B cell (primary cell): Measurements from ENCODE around the gene C5. TPM values are rescaled to one million over a fixed set of nuclear protein-coding genes. Genes with fewer than 3 reads are reported as not detected.

Experiments
- ATAC-seq: fragments of 200-7000 bp; cut with Tn5 transposase; one replicate; pipeline ENCODE4 v1.10.0; 2021; ENCODE audit warnings: low read depth, mild to moderate bottlenecking, moderate number of reproducible peaks, moderate library complexity
- CTCF ChIA-PET: fragments of 350-600 bp; sonication (Branson Sonifier 250); formaldehyde crosslinking; loops from one replicate; lab custom pipeline; 2021; ENCODE audit warnings: antibody characterized with exemption, inconsistent platforms; lab: Charles Lee
- POLR2A ChIA-PET: fragments of 350-600 bp; sonication (Branson Sonifier 250); formaldehyde crosslinking; loops from one replicate; lab custom pipeline; 2021; ENCODE audit warnings: antibody characterized with exemption; lab: Charles Lee
- DNase-seq: peaks from one replicate; pipeline ENCODE4 v3.0.0; 2013
- H2AFZ ChIP-seq: 2 replicates; pipeline ENCODE4 v1.6.1; 2012; ENCODE audit warnings: mild to moderate bottlenecking, low read depth, low read length; ENCODE audit not compliant: insufficient read depth, poor library complexity, severe bottlenecking
- H3K27ac ChIP-seq, 2 donors: 1 replicate in 1 of 2; 2 replicates in 1 of 2; pipeline ENCODE4 v1.5.1; 2012 to 2013; ENCODE audit warnings: low read length in 2 of 2, mild to moderate bottlenecking in 2 of 2, moderate library complexity in 1 of 2
- H3K27me3 ChIP-seq, 4 experiments: fragments of 200-600 bp in 1 of 4; sonication (generic) in 1 of 4; replicated peaks in 1 of 4; 1 replicate in 2 of 4; 2 replicates in 2 of 4; pipeline versions ENCODE4 v1.6.1 to v1.7.0; 2013 to 2016; ENCODE audit warnings: low read length in 3 of 4, mild to moderate bottlenecking in 2 of 4, mixed read lengths in 1 of 4, moderate library complexity in 1 of 4; ENCODE audit not compliant: insufficient read depth in 4 of 4, control insufficient read depth in 3 of 4; ENCODE audit errors: control extremely low read depth in 1 of 4
- H3K36me3 ChIP-seq, 2 experiments: replicated peaks in 1 of 2; 1 replicate in 1 of 2; 2 replicates in 1 of 2; pipeline versions ENCODE4 v1.6.1 to v1.7.1; 2013; ENCODE audit warnings: low read length in 1 of 2; ENCODE audit not compliant: insufficient read depth in 2 of 2, control insufficient read depth in 1 of 2; ENCODE audit errors: control extremely low read depth in 1 of 2, extremely low read depth in 1 of 2
- H3K4me1 ChIP-seq, 2 donors: fragments of 200-600 bp in 1 of 2; sonication (generic) in 1 of 2; 1 replicate in 1 of 2; 2 replicates in 1 of 2; pipeline versions ENCODE4 v1.5.1 to v1.6.1; 2013 to 2017; ENCODE audit warnings: low read length in 2 of 2; ENCODE audit not compliant: control insufficient read depth in 2 of 2, insufficient read depth in 2 of 2
- H3K4me2 ChIP-seq: replicated peaks from 2 replicates; pipeline ENCODE3; 2012; ENCODE audit warnings: mild to moderate bottlenecking, low read depth, low read length; ENCODE audit not compliant: poor library complexity, severe bottlenecking
- H3K4me3 ChIP-seq, 5 experiments: fragments of 200-600 bp in 1 of 5; sonication (generic) in 1 of 5; 1 replicate in 3 of 5; 2 replicates in 2 of 5; pipeline versions ENCODE4 v1.5.1 to v1.7.0; 2011 to 2016; ENCODE audit warnings: low read length in 4 of 5, mild to moderate bottlenecking in 4 of 5, low read depth in 2 of 5, control low read depth in 1 of 5, moderate library complexity in 1 of 5; ENCODE audit not compliant: insufficient read depth in 1 of 5; ENCODE audit errors: control extremely low read depth in 1 of 5, extremely low read depth in 1 of 5
- H3K79me2 ChIP-seq: fragments of 200-600 bp; sonication (generic); one replicate; pipeline ENCODE4 v1.6.0; 2016; ENCODE audit warnings: low read length; ENCODE audit not compliant: control insufficient read depth, insufficient read depth
- H3K9ac ChIP-seq: fragments of 200-600 bp; sonication (generic); 2 replicates; pipeline ENCODE4 v1.6.1; 2017; ENCODE audit warnings: mild to moderate bottlenecking, low read length, moderate library complexity
- H3K9me3 ChIP-seq, 3 donors: one replicate each; pipeline versions ENCODE4 v1.6.1 to v1.7.1; 2013; ENCODE audit warnings: low read length in 2 of 3; ENCODE audit not compliant: control insufficient read depth in 2 of 3, insufficient read depth in 1 of 3; ENCODE audit errors: control extremely low read depth in 1 of 3
- H4K20me1 ChIP-seq: 2 replicates; pipeline ENCODE4 v1.6.0; 2012; ENCODE audit warnings: mild to moderate bottlenecking, low read length; ENCODE audit not compliant: insufficient read depth, control insufficient read depth, poor library complexity, severe bottlenecking
- H3K27ac Mint-ChIP-seq: one replicate; pipeline ENCODE4 v1.8.0; 2021; ENCODE audit warnings: mixed read lengths
- H3K27me3 Mint-ChIP-seq: one replicate; pipeline ENCODE4 v1.8.0; 2021; ENCODE audit warnings: mixed read lengths
- H3K4me1 Mint-ChIP-seq: one replicate; pipeline ENCODE4 v1.8.0; 2021; ENCODE audit warnings: mixed read lengths
- H3K4me3 Mint-ChIP-seq: one replicate; pipeline ENCODE4 v1.8.0; 2021; ENCODE audit warnings: mixed read lengths
- H3K9me3 Mint-ChIP-seq: one replicate; pipeline ENCODE4 v1.8.0; 2022; ENCODE audit warnings: mixed read lengths; ENCODE audit not compliant: insufficient read depth
- CTCF ChIP-seq: fragments of 200-600 bp; IDR thresholded peaks from one replicate; pipeline ENCODE4 v1.8.0; 2022; ENCODE audit warnings: antibody characterized with exemption, mild to moderate bottlenecking
- EZH2 ChIP-seq: IDR thresholded peaks from 2 replicates; pipeline ENCODE4 v1.6.1; 2012; ENCODE audit warnings: borderline replicate concordance, low read depth, mild to moderate bottlenecking, moderate library complexity, low read length; ENCODE audit not compliant: insufficient read depth, poor library complexity, severe bottlenecking
- WGBS: methylation state at CpG from one replicate; pipeline ENCODE4 v1.1.5; 2013; ENCODE audit warnings: missing lambda C conversion rate; ENCODE audit not compliant: insufficient coverage; 5-methylcytosine and 5-hydroxymethylcytosine counted together
- intact Hi-C: fragments of 100-400 bp; cut with micrococcal nuclease; formaldehyde crosslinking; loops from one replicate; pipeline ENCODE4 v1.10.0; 2022
- polyA plus RNA-seq: library from polyadenylated mRNA; depleted of rRNA; stranded (reverse); fragments of >200 nt; gene quantifications from 2 replicates; pipeline ENCODE4 v1.2.3, GENCODE V29; 2012
- total RNA-seq, 2 donors: library from RNA; stranded (reverse); fragments of 120-200 nt in 1 of 2; gene quantifications; 1 replicate in 1 of 2; 2 replicates in 1 of 2; pipeline versions ENCODE4 v1.2.3 to v1.2.4, GENCODE V29; 2013 to 2022

The C5 gene
- total and polyA plus RNA-seq, 2 donors (not counting 1 experiment from before 2014, with no cell fraction given) = 2.7 to 10.4 TPM

DNA sequence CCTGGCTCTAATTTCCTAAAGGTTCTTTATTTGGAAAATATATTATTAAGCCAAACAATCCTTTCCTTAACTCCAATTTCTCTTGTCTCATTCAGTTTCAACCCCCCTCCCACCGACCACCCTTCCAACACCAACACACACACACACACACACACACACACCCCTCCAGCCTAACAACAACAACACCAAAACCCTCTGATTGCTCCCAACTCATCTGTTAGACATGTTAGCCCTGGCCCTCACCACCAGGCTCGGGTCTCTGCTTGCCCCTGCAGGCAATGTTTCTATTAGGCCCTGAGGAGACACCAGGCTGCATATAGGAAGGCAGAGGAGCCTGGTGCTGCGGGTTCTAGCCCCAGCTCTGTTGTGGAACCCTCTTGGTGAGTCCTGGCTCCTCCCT, 105.1 kb downstream of the C5 start:
- TF ChIP-seq CTCF = no peak
- no peak for TF ChIP-seq EZH2
- intact Hi-C loops = loop anchor here (1.0 kb wide), 2 partner anchors 9 to 14 kb away; no protein-coding TSS in a partner anchor
- Histone ChIP-seq H2AFZ (no peak overlapping the region), H3K9ac (no peak overlapping the region), H3K9me3 (peaks cover 0 to 8% (median 3%) of the 10 kb centered on the region in 3 donors), H3K4me1 (peaks cover 14 to 22% of the 10 kb centered on the region in 2 donors), H3K4me2 (no peak overlapping the region), H4K20me1 (no peaks in the 10 kb centered on the region), H3K27me3 (no peaks in the 10 kb centered on the region), H3K4me3 (no peak overlapping the region), H3K27ac (peak overlapping the region; percentile 50 to 65), H3K79me2 (no peaks in the 10 kb centered on the region), H3K36me3 (no peaks in the 10 kb centered on the region)
- Mint-ChIP-seq H3K27me3 (no peaks in the 10 kb centered on the region), H3K4me3 (no peak overlapping the region), H3K27ac (peak overlapping the region; percentile 69), H3K4me1 (peaks cover 17% of the 10 kb centered on the region), H3K9me3 (peaks cover 3% of the 10 kb centered on the region)
- ATAC-seq (no peak), DNase-seq (no peak)
- 93% methylated on average over 3 of the region's 3 CpGs for WGBS
- ChIA-PET CTCF (interaction anchor here (0.6 to 2.3 kb wide), 4 partner anchors 9 to 173 kb away, joined by 3 to 5 read pairs (median 3); no protein-coding TSS in a partner anchor), POLR2A (interaction anchor here (0.9 kb wide), 1 partner anchor 151 kb away, joined by 3 read pairs; the partner anchor contains the start of gene FBXW2)

DNA sequence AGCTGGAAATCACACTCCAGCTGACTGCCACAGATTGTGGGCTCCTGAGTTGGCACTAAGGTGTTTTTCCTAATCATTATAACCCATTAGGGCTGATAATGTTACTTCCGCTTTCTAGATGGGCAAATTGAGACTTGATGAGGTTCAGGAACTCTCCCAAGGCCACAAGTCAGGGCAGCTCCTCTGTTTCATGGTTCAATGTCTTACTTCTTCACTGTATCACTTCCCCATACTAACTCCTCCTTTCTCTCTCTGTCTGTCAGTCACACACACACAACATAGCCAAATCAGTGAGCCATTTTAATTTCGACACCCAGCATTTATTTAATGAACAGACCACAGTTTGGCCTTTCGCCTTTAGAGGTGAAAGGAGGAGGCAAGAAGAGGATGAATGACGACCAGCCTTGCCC, 105.6 kb downstream of the C5 start:
- Mint-ChIP-seq H3K4me1 (peaks cover 17% of the 10 kb centered on the region), H3K27me3 (no peaks in the 10 kb centered on the region), H3K9me3 (peaks cover 3% of the 10 kb centered on the region), H3K27ac (peak overlapping the region; percentile 69), H3K4me3 (peak overlapping the region; percentile 4)
- H3K4me3 ChIP-seq = no peak overlapping the region
- peaks cover 14 to 22% of the 10 kb centered on the region in 2 donors for H3K4me1 ChIP-seq
- H3K27ac ChIP-seq = peak overlapping the region; percentile 50 to 65
- WGBS = 25% methylated on average over 1 of the region's 4 CpGs
- intact Hi-C loops = loop anchor here (1.0 kb wide), 2 partner anchors 8 to 13 kb away; no protein-coding TSS in a partner anchor
- no peak overlapping the region for H2AFZ ChIP-seq
- H4K20me1 ChIP-seq = no peaks in the 10 kb centered on the region
- CTCF ChIA-PET = interaction anchor here (0.6 to 2.3 kb wide), 6 partner anchors 9 to 173 kb away, joined by 3 to 7 read pairs (median 3); no protein-coding TSS in a partner anchor
- no peaks in the 10 kb centered on the region for H3K79me2 ChIP-seq
- H3K9me3 ChIP-seq = peaks cover 0 to 8% (median 3%) of the 10 kb centered on the region in 3 donors
- H3K27me3 ChIP-seq = no peaks in the 10 kb centered on the region
- TF ChIP-seq EZH2 (no peak), CTCF (no peak)
- H3K4me2 ChIP-seq = peak overlapping the region; percentile 36
- POLR2A ChIA-PET = interaction anchor here (0.9 kb wide), 1 partner anchor 151 kb away, joined by 3 read pairs; the partner anchor contains the start of gene FBXW2
- no peak overlapping the region for H3K9ac ChIP-seq
- ATAC-seq (peak; percentile 99), DNase-seq (peak; percentile 86)
- no peaks in the 10 kb centered on the region for H3K36me3 ChIP-seq
